C4-2B (cell line): Measurements from ENCODE around the gene PITPNC1.

Experiments used
- ZFX ChIP-seq: fragments of 450-650 bp; IDR thresholded peaks from 2 replicates; pipeline ENCODE4 v1.6.1; 2017
- TF ChIP-seq, protein P1 (sequence below): fragments of 450-650 bp; conservative IDR thresholded peaks from 2 replicates; pipeline ENCODE4 v1.5.1; 2017; ENCODE audit warnings: mild to moderate bottlenecking

DNA sequence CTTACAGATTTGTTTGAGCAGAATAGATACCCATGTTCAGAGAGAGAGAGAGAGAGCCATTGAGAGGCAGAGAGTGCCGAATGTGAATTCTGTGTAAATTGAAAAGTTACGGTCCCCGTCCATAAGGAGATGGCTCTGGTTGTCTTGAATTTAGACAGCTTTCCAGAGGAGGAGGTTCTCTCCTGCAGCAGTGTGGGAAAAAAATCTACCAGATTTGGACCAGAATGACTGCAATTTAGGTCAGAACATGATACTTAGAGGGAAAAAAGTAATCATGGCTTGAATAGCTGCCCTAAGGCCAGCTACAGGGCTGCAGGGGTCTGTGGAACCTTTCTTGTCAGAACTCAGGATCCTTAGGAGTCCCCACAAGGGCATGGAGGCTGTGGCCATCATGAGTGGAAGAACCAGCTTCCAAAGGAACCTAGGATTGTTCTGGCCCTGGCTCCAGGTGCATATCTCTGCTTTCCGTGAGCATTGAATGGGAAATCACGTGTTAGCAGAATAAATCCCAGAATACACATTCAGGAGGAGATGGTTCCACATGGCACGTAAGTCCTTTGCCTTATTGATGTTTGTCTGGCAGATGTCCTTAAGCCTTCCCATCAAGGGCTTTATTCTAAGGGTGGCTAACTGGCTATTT, 13.0 kb downstream of the PITPNC1 start:
- TF ChIP-seq, protein P1, sequence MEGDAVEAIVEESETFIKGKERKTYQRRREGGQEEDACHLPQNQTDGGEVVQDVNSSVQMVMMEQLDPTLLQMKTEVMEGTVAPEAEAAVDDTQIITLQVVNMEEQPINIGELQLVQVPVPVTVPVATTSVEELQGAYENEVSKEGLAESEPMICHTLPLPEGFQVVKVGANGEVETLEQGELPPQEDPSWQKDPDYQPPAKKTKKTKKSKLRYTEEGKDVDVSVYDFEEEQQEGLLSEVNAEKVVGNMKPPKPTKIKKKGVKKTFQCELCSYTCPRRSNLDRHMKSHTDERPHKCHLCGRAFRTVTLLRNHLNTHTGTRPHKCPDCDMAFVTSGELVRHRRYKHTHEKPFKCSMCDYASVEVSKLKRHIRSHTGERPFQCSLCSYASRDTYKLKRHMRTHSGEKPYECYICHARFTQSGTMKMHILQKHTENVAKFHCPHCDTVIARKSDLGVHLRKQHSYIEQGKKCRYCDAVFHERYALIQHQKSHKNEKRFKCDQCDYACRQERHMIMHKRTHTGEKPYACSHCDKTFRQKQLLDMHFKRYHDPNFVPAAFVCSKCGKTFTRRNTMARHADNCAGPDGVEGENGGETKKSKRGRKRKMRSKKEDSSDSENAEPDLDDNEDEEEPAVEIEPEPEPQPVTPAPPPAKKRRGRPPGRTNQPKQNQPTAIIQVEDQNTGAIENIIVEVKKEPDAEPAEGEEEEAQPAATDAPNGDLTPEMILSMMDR: no peak
- no peak for TF ChIP-seq ZFX
